GM18520 (cell line): Measurements from ENCODE around the gene PHF8.

ENCODE experiments used
- ATAC-seq: cut with Tn5 transposase; IDR thresholded peaks from one replicate; pipeline ENCODE4 v1.9.1; 2021; ENCODE audit not compliant: unreplicated experiment

Gene PHF8

DNA sequence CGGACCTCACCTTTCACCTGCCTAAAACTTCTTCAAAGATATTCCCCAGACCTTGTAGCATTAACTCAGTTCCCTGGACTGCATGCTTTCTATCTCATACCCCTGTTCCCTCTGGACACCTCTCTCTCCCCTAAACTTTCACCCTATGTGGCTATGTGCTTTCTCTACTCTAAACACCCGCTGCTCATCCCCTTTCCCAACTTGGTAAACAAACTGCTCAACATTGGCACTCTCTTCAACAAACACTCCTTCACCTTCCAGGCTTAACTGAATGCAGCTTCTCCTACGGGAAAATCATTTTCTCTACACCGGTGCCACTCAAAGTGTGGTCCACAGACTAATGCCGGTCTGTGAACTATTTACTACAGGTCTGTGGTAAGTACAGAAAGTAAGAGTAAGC lies 19.9 kb downstream of the PHF8 start:
- no peak for ATAC-seq

DNA sequence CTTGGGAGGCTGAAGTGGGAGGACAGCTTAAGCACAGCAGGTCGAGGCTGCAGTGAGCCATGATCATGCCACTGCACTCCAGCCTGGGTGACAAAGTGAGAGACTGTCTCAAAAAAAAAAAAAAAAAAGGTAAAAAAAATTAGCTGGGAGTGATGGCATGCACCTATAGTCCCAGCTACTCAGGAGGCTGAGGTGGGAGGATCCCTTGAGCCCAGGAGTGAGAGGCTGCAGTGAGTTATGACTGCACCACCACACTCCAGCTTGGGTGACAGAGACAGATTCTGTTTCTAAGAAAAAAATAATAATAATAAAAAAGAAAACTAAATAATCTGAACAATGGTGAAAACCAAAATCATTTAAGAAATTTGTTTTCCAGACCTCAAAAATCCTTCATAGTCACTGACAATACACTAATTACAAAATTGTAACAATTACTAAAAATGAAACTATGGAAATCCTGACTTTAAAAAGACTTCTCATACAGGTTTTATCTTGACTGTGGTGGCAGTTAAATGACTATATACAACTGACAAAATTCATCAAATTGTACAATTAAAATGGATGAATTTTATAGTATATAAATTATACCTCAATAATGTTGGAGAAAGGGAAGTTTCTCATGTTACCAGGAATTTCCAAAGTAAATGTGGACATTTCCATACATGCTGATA lies 31.3 kb downstream of the PHF8 start:
- ATAC-seq = no peak

DNA sequence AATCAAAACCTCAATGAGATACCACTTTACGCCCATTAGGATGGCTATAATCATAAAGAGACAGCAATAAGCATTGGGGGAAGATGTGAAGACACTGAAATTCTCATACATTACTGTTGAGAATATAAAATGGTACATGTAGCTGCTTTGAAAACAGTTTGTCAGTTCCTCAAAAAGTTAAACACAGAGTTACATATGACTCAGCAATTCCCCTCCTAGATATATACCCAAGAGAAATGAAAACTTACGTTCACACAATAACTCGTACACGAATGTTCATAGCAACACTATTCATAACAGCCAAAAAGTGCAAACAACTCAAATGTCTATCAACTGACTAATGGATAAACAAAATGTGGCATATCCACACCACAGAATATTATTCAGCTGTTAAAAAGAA lies 36.6 kb downstream of the PHF8 start:
- no peak for ATAC-seq

DNA sequence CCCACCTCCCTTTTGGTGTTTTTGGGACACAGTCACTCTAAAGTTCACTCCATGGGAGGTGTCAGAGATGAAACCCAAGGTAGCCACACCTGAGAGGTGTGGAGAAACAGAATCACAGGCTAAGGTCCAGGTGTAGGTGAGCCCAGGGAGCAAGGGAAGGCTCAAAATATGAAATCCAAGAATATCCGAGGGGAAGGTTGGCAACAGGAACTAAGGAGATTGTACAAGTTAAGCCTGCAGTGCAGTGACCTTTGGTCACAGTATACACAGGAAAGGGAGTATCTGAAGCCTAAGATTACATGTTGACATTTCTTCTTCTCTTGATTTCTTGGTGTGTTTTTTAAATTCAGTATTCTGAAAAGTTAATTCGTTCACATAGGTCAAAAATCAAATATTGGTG lies 46.5 kb downstream of the PHF8 start:
- ATAC-seq = no peak

DNA sequence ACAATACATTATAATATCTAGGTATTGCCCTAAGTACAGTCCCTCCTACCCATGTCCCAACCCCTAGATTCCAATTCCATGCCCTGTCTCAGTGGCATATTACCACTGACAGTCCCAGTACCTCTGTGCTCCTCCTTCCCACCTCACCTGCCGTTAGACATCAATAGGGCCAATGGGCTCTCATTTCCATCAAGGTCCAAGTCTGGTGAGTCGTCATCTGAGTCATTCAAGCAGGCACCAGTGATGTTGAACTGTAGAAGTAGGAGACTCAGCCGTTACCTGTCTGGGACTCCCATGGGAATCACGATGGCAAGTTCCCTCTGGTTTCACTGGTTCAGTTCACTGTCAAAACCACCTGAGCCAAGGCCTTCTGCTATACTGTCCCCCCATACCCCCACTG lies 51.7 kb downstream of the PHF8 start:
- ATAC-seq = no peak

DNA sequence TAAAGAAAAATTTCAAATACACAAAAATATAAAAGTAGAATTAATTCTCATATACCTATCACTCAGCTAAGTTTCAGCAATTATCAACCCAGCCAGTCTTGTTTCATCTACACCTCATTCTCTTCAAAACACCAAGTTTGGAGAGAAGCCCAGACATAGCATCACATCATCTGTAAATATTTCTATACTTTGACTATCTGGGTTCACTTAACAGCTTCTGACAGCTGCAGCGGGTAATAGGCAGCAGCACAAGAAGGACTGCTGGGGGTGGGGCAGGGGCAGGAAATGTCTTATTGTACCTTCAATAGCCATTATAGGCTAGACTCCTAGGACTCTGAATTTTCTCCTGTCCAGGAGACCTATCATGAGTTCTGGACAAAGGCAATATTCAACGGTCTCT lies 54.1 kb downstream of the PHF8 start:
- ATAC-seq = no peak

DNA sequence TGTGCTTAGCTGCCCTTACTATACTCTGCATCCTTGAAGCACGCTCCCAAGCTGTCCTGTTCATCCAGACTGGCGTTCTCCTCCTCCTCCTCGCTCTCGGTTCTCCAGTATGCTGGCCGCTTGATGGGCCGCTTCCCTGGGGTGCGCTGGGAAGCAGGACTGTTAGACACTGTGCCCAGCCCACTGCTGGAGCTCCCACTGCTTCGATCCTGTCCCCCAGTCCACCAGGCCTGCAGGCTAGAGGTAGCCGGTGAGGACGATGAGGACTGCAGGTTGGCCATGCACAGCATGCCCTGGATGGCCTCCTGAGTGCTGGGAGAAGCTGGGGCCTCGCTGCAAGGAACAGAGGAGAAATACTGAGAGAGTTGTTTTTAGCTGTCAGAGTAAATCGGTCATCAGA lies 59.4 kb downstream of the PHF8 start:
- ATAC-seq = no peak

DNA sequence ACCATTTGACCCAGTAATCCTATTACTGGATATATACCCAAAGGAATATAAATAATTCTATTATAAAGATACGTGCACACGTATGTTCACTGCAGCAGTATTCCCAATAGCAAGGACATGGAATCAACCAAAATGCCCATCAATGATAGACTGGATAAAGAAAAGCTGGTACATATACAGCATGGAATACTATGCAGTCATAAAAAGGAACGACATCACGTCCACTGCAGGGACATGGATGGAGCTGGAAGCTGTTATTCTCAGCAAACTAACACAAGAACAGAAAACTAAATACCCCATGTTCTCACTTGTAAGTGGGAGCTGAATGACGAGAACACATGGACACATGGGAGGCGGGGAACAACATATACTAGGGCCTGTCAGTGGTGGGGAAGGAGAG lies 69.7 kb downstream of the PHF8 start:
- no peak for ATAC-seq

DNA sequence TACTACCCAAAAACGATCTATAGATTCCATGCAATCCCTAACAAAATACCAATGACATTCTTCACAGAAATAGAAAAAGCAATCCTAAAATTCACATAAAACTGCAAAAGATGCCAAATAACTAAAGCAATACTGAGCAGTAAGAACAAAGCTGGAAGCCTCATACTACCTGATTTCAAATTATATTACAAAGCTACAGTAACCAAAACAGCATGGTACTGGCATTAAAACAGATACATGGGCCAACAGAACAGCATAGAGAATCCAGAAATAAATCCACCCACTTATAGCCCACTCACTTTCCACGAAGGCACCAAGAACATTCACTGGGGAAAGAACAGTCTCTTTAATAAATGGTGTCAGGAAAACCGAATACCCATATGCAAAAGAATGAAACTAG lies 74.7 kb downstream of the PHF8 start:
- no peak for ATAC-seq

DNA sequence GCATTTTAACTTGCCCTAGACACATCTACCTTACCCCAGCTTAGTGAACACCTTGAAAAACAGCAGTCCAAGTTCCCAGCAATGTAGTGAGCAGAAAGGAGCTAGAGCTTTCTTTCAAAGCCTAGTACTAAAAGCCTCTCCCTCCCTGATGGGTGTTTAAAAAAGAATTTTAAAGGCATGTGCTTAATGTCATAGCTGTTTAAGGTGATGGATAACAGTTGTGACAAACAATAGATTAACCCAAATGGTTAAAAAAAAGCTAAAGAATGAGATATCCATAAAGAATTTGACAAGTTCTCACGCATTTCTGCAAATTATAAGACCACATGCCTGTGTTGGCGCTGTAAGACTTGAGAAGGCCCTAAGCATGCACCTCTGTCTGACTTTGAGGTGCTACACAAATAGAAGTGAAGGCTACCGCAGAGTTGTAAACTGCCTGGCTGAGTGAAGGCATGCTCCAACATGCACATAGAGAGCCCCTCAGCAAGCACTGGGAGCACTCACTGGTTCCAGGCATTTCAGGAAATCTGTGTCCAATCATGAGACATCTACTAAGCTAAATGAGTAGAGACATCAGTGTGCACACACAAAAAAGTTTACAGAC lies 94.0 kb downstream of the PHF8 start:
- ATAC-seq = no peak

DNA sequence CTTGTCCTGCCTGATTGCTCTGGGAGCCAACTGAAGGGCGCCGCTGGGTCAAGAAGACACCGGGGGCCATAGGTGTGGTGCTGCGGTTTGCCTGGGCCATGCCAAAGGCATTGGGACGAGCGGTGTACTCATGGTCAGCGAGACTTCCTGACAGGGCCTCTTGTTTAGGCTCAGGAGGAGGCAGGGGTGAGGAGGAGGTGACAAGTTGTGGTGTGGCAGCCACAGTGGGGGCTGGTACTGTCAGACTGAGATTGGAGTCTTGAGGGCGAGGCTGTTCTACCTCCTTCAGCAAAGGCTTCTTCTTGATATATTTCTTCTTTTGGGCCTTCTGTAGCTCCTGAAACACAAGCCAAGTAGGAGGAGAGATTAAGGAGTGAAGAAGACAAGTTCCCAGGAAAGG lies 104.1 kb downstream of the PHF8 start:
- ATAC-seq = no peak

DNA sequence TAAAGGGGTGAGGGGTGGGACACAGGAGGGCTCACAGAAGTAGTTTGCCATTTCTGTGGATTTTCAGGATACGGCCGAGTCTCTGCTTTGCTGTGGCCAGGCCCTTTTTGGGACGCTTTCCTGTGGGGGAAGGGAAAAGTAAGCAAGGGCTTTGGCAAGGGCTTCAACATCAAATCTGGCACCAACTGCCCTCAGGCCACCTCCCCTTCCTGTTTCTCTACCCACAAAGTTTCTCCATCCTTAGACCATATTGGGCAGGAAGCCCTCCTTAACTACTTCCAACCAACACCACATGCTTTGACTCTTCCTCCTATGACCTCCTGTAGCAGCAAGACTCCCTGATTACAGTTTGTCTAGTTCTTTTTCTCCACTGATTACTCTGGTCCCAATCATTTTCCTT lies 105.1 kb downstream of the PHF8 start:
- no peak for ATAC-seq

DNA sequence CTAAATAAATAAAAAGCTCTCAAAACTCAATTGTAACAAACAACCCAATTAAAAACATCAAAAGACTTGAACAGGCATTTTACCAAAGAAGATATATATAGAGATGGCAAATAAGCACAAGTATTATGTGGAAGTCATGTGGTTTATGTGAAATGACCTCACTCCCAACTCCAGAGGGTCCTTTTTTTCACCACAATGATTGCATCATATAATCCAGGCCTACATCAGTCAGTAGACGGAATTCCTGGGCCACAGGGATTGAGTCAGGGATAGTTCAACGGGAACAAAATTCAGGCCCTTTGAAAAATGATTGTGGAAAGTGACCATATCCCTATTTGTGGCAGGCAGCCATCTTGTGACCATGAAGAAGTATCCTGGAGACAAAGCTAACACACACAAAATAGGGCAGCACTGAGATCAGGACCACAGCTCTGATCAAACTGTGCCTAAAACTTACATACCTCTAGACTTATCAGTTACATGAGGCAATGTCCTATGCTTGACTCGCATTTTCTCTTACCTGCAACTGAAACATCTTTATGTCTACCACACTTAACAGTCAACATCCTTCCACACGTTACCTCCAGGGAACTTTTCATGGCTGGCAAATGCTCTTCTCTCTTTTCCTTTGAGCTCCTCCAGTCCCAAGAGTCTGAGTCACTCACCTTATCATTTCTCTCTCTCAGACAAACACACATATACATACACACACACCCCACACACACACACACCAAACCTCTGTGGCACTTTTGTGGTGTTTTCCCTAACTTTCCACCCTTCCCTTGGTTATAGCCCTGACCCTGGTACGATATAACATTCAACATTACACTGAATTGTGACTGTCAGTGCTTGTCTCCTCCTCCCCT lies 113.5 kb downstream of the PHF8 start:
- no peak for ATAC-seq

DNA sequence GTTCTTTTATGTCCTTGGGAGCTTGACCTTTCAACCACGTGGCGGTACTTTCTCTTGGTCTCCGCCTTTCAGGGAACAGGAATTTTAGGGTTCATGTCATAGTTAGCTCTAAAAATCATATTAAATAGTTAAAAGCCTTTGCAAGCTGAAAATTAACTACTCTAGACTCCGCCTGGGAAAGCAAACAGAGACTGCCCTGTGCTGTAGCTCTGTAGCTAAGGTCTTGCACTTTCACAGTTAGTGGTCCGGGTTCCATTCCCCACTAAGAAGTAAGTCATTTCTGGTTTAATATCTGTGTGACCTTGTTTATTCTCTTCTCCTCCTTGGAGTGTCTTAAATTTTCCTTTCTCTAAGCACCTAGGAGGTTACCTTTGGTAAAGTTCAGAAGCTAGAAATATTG lies 118.2 kb downstream of the PHF8 start:
- no peak for ATAC-seq

DNA sequence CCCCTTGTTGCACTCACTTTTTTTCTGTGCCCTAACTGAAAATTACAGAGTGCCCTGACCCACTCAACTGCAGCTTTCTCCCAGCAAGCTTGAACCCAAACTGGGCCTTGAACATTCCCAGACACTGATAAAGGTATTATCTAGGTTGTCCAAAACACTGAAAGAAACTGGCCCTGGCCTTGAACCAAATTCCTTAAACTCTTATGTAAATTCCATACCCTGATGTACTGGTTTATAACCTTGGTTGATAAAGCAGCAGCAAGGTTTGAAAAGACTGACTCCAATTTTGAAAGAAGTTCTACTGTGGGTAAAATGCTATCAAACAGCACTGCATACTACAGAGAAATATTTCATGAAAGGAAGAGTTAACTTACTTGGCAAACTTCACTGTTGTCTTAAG lies 125.6 kb downstream of the PHF8 start:
- ATAC-seq = no peak

DNA sequence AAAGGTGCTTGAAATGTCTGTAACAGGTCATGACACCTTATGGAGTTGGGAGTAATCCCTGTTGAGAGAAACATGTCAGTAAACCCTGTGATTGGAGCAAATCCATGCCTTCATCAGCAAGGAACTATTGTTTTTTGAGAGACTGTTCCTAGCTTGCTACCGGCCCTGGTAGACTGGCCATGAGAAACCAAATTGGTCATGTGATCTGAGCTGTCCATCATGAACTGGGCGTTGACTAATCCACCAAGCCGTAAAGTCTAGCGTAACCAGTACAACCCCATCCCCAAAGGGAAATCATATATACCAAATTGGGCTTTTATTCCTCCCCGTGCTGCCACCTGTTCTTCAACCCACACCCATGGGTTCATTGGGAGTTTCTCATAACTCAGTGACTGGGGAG lies 143.7 kb downstream of the PHF8 start:
- ATAC-seq = no peak

DNA sequence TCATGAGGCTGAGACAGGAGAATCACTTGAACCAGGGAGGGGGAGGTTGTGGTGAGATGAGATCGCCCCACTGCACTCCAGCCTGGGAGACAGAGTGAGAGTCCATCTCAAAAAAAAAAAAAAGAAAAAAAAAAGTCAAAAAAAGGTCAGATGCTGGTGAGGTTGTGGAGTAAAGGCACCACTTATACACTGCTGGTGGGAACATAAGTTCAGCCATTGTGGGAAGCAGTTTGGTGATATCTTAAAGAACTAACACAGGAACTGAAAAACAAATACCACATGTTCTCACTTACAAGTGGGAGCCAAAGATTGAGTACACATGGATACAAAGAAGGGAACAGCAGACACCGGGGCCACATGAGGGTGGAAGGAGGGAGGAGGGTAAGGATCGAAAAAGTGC lies 149.0 kb downstream of the PHF8 start:
- ATAC-seq = no peak
